RWPE1 (cell line): ENCODE data around the gene TEX2.
"Not testable (repeated sequence)": the region's sequence is repeated elsewhere in the genome, so short reads cannot be mapped to it uniquely, and the experiment has no call there.

ENCODE experiments used
- CTCF ChIA-PET: fragments of 350-600 bp; sonication (Branson Sonifier 250); formaldehyde crosslinking; extraction: SDS; loops from one replicate; lab custom pipeline; 2021; lab: Yijun Ruan, JAX
- POLR2A ChIA-PET: fragments of 400-600 bp; formaldehyde crosslinking; extraction: SDS; loops from one replicate; lab custom pipeline; 2020; ENCODE audit warnings: antibody characterized with exemption; ENCODE audit not compliant: low non-redundant PET; lab: Yijun Ruan, JAX
- DNase-seq: peaks from one replicate; pipeline ENCODE4 v3.0.0; 2012; ENCODE audit warnings: low spot score
- H3K27ac ChIP-seq: fragments of 450-650 bp; 2 replicates; pipeline ENCODE4 v1.5.1; 2017
- CTCF ChIP-seq: fragments of 450-650 bp; conservative IDR thresholded peaks from 2 replicates; pipeline ENCODE4 v1.5.1; 2017; ENCODE audit warnings: low read depth, mild to moderate bottlenecking

TEX2 gene

GRCh38 chr17:64185101-64185500 lies 78.0 kb downstream of the TEX2 start:
- CTCF ChIA-PET, result interaction anchor here (0.7 kb wide), 1 partner anchor 112 kb away, joined by 3 read pairs; no protein-coding TSS in a partner anchor
- no peak overlapping the region for H3K27ac ChIP-seq
- TF ChIP-seq CTCF, result no peak
- POLR2A ChIA-PET, result no interaction called here
- no peak for DNase-seq

- ChIA-PET CTCF (no interaction called here), POLR2A (no interaction called here)
- TF ChIP-seq CTCF, result no peak
- H3K27ac ChIP-seq, result 0 out of 2 replicates have a peak overlapping the region, but pooled peaks have one; percentile 6
- DNase-seq, result no peak
Measured at GRCh38 chr17:64183815-64184214, 79.2 kb downstream of the TEX2 start.

GRCh38 chr17:64182325-64183012 lies 80.6 kb downstream of the TEX2 start:
- H3K27ac ChIP-seq, result no peak overlapping the region
- ChIA-PET CTCF (no interaction called here), POLR2A (no interaction called here)
- no peak for TF ChIP-seq CTCF
- no peak for DNase-seq

GRCh38 chr17:64180089-64181073 lies 82.7 kb downstream of the TEX2 start:
- H3K27ac ChIP-seq, result no peak overlapping the region
- TF ChIP-seq CTCF, result no peak
- CTCF ChIA-PET, result interaction anchor here (0.7 kb wide), 1 partner anchor 116 kb away, joined by 7 read pairs; no protein-coding TSS in a partner anchor
- no peak for DNase-seq
- POLR2A ChIA-PET, result no interaction called here

- POLR2A ChIA-PET, DNase-seq, CTCF ChIA-PET, H3K27ac ChIP-seq: not testable (repeated sequence)
Measured at GRCh38 chr17:64179024-64179423, 84.0 kb downstream of the TEX2 start.

- TF ChIP-seq CTCF, result no peak
- ChIA-PET CTCF (interaction anchor here (0.6 kb wide), 1 partner anchor 31 kb away, joined by 3 read pairs; no protein-coding TSS in a partner anchor), POLR2A (no interaction called here)
- no peak overlapping the region for H3K27ac ChIP-seq
- DNase-seq, result no peak
Measured at GRCh38 chr17:64178011-64178825, 84.8 kb downstream of the TEX2 start.
